ENCODE results near the gene FAM229A. TPM values are rescaled to one million over a fixed set of nuclear protein-coding genes. Genes with fewer than 3 reads are reported as not detected.

FAM229A gene
- total RNA-seq, 4 donors from 2014 or later = 9.4 to 23.5 (median 16.3) TPM

DNA sequence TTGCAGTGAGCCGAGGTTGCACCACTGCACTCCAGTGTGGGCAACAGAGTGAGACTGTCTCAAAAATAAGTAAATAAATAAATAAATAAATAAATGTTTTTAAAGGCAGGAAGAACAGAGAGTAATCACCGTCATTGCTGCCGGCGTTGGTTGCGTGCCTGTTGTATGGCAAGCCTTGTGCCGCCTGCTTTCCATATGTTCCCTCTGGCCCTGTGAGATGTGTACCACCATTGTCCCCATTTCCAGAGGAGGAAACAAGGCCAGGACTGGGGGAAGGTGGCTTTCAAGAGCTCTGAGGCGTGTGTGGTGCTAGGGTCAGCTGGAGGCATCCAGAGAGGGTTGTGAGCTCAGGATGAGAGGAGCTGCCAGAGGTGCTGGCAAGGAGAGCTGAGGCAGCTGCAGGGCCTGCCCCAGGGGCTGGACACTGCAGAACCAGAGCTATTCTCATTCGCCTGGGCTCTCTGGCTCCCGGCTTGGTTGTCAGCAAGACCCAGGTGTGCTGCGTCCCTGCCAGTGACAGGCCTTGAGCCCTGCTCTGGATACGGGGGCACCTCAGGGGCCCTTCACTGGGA is 21.0 kb downstream of the FAM229A start:
- WGBS, 2 donors = 74 to 79% methylated on average over 8 to 11 of the region's 11 CpGs
- no peak for TF ChIP-seq EP300 (IDR thresholded peaks at IDR 0.05)
- TF ChIP-seq POLR2A (IDR thresholded peaks at IDR 0.05) = no peak
- TF ChIP-seq, protein P1, sequence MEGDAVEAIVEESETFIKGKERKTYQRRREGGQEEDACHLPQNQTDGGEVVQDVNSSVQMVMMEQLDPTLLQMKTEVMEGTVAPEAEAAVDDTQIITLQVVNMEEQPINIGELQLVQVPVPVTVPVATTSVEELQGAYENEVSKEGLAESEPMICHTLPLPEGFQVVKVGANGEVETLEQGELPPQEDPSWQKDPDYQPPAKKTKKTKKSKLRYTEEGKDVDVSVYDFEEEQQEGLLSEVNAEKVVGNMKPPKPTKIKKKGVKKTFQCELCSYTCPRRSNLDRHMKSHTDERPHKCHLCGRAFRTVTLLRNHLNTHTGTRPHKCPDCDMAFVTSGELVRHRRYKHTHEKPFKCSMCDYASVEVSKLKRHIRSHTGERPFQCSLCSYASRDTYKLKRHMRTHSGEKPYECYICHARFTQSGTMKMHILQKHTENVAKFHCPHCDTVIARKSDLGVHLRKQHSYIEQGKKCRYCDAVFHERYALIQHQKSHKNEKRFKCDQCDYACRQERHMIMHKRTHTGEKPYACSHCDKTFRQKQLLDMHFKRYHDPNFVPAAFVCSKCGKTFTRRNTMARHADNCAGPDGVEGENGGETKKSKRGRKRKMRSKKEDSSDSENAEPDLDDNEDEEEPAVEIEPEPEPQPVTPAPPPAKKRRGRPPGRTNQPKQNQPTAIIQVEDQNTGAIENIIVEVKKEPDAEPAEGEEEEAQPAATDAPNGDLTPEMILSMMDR (IDR thresholded peaks at IDR 0.05) = no peak
- Histone ChIP-seq H3K27me3 (no peaks in the 10 kb centered on the region), H3K36me3 (no peaks in the 10 kb centered on the region), H3K9me3 (no peaks in the 10 kb centered on the region), H3K27ac (peak overlapping the region in 3 of 4 donors; percentile 1 to 91 (median 89)), H3K4me1 (peaks cover 0 to 46% (median 27%) of the 10 kb centered on the region in 4 donors), H3K4me3 (no peak overlapping the region)
- DNase-seq (ENCODE audit: low spot score in 2 of 2) = no peak

DNA sequence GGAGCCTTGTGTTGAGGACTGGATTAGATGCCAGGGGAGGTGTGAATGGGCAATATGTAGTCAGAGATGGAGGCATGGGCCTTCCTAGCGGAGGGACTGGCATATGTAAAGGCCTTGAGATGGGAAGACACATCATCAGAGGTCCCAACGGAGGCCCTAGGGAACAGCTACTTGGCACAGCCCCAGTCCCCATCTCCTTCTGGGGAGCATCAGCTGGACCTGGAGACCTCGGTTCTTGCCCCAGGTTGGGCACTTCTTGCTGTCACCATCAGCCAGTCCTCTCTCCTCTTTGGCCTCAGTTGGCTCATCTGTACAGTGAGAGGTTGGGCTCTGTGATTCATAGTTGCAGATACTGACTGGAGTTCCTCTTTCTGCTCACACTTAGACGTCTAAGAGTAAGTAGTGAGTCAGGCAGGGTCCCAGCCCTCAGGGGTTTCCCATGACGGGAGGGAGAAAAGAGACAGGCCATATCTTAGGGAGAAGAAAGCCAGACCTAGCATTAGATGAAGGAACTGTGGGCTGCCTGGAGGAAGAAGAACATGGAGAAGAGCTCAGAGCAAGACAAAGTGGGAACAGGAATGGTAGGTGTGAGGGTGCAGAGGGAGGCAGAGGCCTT is 22.8 kb downstream of the FAM229A start:
- WGBS, 2 donors = 60% methylated on average over 5 of the region's 5 CpGs
- Histone ChIP-seq H3K27ac (peak overlapping the region; percentile 25 to 91 (median 86)), H3K4me1 (peaks cover 0 to 51% (median 32%) of the 10 kb centered on the region in 4 donors), H3K36me3 (no peaks in the 10 kb centered on the region), H3K4me3 (no peak overlapping the region), H3K9me3 (no peaks in the 10 kb centered on the region), H3K27me3 (no peaks in the 10 kb centered on the region)
- TF ChIP-seq POLR2A (IDR thresholded peaks at IDR 0.05) = no peak
- TF ChIP-seq EP300 (IDR thresholded peaks at IDR 0.05) = no peak
- TF ChIP-seq, protein P1 (IDR thresholded peaks at IDR 0.05) = no peak
- no peak for DNase-seq (ENCODE audit: low spot score in 2 of 2)

- Histone ChIP-seq H3K4me3 (peak overlapping the region in 2 of 4 donors; percentile 3 to 4), H3K36me3 (no peaks in the 10 kb centered on the region), H3K27me3 (no peaks in the 10 kb centered on the region), H3K27ac (peak overlapping the region; percentile 25 to 91 (median 86)), H3K4me1 (peaks cover 0 to 54% (median 33%) of the 10 kb centered on the region in 4 donors), H3K9me3 (no peaks in the 10 kb centered on the region)
- TF ChIP-seq EP300 (IDR thresholded peaks at IDR 0.05) = no peak
- TF ChIP-seq, protein P1 (IDR thresholded peaks at IDR 0.05) = no peak
- DNase-seq (ENCODE audit: low spot score in 2 of 2) = no peak
- 47 to 48% methylated on average over 14 of the region's 14 CpGs for WGBS, 2 donors
These were observed 23.6 kb downstream of the FAM229A start for GRCh38 chr1:32338637-32339145.

DNA sequence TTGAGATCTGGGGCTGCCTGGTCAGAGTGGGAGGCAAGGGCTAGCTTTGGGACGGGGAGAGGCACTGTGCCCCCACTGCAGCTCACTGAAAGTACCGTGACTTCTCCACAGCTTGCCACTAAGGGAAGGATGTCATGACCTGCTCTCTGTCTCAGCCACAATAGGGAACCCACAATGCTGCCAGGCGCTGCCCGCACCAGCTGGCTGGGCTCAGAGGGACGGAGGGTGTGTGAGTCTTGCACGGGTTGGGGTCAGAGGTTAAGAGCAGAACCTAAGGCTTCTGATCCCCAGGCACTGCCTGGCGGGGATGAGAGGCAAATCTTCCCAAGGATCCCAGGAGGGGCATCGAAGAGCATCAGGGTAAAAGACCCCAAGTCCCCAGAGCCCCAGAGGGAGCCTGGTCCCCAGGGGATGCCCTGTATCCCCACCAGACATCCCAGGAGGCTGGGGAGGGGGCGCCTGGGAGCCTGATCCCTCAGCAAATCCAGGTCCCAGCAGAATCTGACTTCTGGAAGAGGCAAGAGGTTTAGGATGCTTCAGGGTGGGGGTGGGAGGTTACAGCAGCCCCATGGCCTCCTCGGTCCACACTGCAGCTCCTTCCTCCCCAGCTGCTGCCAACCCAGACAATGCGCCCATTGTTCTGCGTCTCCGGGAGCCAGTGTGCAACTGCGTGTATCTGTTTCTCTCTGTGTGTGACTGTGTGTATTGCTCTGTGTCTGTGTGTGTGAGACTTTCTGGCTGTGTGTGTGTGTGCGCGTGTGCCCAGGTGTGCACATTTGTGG is 24.2 kb downstream of the FAM229A start:
- no peaks in the 10 kb centered on the region for H3K27me3 ChIP-seq
- peak overlapping the region; percentile 25 to 91 (median 86) for H3K27ac ChIP-seq
- peaks cover 0 to 3% (median 0%) of the 10 kb centered on the region in 3 donors for H3K36me3 ChIP-seq
- peak overlapping the region in 2 of 4 donors; percentile 3 to 4 for H3K4me3 ChIP-seq
- peak in 1 of 2 donors; percentile 36 for DNase-seq (ENCODE audit: low spot score in 2 of 2)
- 22 to 42% methylated on average over 15 to 16 of the region's 16 CpGs for WGBS, 2 donors
- H3K9me3 ChIP-seq = no peaks in the 10 kb centered on the region
- TF ChIP-seq POLR2A (IDR thresholded peaks at IDR 0.05) (peak in 1 of 2 donors; percentile 4), EP300 (IDR thresholded peaks at IDR 0.05) (peak in 1 of 2 donors; percentile 70)
- TF ChIP-seq, protein P1 (IDR thresholded peaks at IDR 0.05) = no peak
- H3K4me1 ChIP-seq = peaks cover 0 to 54% (median 33%) of the 10 kb centered on the region in 4 donors

Data from tibial nerve (tissue), 4 donors.